ENCODE measurements around the gene SNX30.

DNA sequence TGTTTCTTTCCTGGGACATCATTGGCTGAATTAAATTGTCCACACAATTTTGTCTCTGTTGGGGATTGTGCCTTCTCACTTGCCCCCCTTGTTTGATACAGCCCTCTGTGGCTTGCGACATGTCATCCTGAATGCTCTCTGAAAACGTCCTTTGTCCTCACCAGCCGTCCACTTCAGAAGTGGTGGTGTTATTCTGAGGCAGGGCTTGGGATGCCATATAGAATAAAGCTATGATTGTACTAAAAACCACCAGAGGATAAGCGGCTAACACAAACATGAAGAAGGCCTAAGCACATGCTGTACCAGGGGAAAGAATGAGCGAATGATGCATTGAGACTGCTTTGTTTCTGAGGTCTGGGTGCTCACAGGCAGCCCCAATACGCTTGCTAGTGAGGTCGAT, 3.5 kb upstream of the SNX30 start:
- TF ChIP-seq, protein P1, sequence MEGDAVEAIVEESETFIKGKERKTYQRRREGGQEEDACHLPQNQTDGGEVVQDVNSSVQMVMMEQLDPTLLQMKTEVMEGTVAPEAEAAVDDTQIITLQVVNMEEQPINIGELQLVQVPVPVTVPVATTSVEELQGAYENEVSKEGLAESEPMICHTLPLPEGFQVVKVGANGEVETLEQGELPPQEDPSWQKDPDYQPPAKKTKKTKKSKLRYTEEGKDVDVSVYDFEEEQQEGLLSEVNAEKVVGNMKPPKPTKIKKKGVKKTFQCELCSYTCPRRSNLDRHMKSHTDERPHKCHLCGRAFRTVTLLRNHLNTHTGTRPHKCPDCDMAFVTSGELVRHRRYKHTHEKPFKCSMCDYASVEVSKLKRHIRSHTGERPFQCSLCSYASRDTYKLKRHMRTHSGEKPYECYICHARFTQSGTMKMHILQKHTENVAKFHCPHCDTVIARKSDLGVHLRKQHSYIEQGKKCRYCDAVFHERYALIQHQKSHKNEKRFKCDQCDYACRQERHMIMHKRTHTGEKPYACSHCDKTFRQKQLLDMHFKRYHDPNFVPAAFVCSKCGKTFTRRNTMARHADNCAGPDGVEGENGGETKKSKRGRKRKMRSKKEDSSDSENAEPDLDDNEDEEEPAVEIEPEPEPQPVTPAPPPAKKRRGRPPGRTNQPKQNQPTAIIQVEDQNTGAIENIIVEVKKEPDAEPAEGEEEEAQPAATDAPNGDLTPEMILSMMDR (IDR thresholded peaks at IDR 0.05): no peak
- TF ChIP-seq RAD21 (IDR thresholded peaks at IDR 0.05; ENCODE audit: low read length) (no peak), JUND (IDR thresholded peaks at IDR 0.05) (no peak), SMC3 (IDR thresholded peaks at IDR 0.05; ENCODE audit: low read depth, low read length) (no peak), YY1 (IDR thresholded peaks at IDR 0.05; ENCODE audit: low read depth) (no peak), FOXM1 (IDR thresholded peaks at IDR 0.05; ENCODE audit: low read depth) (no peak), MXI1 (IDR thresholded peaks at IDR 0.05; ENCODE audit: low read depth, low read length) (no peak), POLR2AphosphoS5 (IDR thresholded peaks at IDR 0.05; ENCODE audit: low read depth, low read length) (no peak), RCOR1 (IDR thresholded peaks at IDR 0.05; ENCODE audit: low read length) (no peak), TAF1 (IDR thresholded peaks at IDR 0.05; ENCODE audit: borderline replicate concordance, low read depth, low read length) (no peak)
- TF ChIP-seq, protein P2, sequence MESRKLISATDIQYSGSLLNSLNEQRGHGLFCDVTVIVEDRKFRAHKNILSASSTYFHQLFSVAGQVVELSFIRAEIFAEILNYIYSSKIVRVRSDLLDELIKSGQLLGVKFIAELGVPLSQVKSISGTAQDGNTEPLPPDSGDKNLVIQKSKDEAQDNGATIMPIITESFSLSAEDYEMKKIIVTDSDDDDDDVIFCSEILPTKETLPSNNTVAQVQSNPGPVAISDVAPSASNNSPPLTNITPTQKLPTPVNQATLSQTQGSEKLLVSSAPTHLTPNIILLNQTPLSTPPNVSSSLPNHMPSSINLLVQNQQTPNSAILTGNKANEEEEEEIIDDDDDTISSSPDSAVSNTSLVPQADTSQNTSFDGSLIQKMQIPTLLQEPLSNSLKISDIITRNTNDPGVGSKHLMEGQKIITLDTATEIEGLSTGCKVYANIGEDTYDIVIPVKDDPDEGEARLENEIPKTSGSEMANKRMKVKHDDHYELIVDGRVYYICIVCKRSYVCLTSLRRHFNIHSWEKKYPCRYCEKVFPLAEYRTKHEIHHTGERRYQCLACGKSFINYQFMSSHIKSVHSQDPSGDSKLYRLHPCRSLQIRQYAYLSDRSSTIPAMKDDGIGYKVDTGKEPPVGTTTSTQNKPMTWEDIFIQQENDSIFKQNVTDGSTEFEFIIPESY (IDR thresholded peaks at IDR 0.05; ENCODE audit: borderline replicate concordance, low read depth): no peak
- TF ChIP-seq, protein P3, sequence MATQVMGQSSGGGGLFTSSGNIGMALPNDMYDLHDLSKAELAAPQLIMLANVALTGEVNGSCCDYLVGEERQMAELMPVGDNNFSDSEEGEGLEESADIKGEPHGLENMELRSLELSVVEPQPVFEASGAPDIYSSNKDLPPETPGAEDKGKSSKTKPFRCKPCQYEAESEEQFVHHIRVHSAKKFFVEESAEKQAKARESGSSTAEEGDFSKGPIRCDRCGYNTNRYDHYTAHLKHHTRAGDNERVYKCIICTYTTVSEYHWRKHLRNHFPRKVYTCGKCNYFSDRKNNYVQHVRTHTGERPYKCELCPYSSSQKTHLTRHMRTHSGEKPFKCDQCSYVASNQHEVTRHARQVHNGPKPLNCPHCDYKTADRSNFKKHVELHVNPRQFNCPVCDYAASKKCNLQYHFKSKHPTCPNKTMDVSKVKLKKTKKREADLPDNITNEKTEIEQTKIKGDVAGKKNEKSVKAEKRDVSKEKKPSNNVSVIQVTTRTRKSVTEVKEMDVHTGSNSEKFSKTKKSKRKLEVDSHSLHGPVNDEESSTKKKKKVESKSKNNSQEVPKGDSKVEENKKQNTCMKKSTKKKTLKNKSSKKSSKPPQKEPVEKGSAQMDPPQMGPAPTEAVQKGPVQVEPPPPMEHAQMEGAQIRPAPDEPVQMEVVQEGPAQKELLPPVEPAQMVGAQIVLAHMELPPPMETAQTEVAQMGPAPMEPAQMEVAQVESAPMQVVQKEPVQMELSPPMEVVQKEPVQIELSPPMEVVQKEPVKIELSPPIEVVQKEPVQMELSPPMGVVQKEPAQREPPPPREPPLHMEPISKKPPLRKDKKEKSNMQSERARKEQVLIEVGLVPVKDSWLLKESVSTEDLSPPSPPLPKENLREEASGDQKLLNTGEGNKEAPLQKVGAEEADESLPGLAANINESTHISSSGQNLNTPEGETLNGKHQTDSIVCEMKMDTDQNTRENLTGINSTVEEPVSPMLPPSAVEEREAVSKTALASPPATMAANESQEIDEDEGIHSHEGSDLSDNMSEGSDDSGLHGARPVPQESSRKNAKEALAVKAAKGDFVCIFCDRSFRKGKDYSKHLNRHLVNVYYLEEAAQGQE (IDR thresholded peaks at IDR 0.05; ENCODE audit: low read depth, low read length): no peak
- TF ChIP-seq, protein P4, sequence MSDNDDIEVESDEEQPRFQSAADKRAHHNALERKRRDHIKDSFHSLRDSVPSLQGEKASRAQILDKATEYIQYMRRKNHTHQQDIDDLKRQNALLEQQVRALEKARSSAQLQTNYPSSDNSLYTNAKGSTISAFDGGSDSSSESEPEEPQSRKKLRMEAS (IDR thresholded peaks at IDR 0.05; ENCODE audit: low read depth): no peak

Data from SK-N-SH (cell line).